HS-5 (cell line): Measurements from ENCODE around the gene KCNN3.

ENCODE experiments used
- DNase-seq: peaks from one replicate; pipeline ENCODE4 v3.0.0-alpha.2; 2012; ENCODE audit warnings: low read depth

Gene KCNN3

DNA sequence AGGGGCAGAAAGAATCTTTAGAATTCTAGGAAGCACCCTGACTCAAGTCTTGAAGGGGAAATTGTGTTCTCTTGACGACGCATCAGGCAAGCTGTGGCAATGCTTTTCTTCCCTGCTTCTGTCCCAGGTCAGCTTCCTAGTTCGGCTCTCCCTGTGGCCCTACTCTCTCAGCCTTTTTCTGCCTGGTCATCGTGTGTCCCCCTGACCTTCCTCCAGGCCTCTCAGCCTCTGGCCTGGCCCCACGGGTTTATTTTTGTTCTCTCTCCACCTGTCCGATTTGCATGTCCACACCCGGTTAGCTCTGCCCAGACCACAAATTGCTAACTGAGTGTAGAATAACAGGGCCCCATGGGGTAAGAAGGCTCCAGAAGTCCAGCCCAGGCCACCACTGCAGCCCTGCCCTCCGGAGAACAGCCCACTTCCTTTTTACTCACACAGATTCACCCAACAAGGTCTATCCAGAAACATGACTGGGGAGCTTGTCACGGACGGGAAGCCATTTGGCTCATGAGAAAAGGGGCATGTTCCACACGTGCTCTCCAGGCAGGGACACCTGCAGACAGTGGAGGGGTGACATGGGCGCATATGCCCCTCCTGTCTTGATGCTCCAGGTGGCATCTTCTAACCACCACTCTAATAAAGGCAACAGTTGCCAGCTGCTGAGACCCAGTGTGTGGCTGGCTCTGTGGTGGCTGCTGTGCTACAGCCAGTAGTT is 9.8 kb downstream of the KCNN3 start:
- no peak for DNase-seq

DNA sequence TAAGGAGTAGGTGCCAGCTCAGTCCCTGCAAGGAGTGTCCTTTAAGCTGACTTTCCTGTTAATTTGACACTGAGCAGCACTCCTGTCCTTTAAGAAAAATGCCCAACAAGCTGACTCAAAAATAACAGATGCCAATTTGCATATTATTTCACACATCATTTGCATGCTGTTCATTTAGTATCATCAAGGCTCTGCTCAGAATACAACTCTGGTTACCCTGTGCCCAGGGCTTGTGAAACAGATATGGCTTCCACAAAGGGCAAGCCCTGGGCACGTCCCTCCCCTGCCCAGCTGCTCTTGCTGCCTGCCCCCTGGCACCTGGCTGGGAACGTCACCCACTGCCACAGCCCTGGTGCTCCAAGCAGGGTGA is 10.3 kb downstream of the KCNN3 start:
- DNase-seq = no peak

GRCh38 chr1:154859151-154859785 is 10.8 kb downstream of the KCNN3 start:
- no peak for DNase-seq

- no peak for DNase-seq
These were observed 12.5 kb downstream of the KCNN3 start for GRCh38 chr1:154857441-154858215.

GRCh38 chr1:154857022-154857421 is 13.1 kb downstream of the KCNN3 start:
- no peak for DNase-seq

DNA sequence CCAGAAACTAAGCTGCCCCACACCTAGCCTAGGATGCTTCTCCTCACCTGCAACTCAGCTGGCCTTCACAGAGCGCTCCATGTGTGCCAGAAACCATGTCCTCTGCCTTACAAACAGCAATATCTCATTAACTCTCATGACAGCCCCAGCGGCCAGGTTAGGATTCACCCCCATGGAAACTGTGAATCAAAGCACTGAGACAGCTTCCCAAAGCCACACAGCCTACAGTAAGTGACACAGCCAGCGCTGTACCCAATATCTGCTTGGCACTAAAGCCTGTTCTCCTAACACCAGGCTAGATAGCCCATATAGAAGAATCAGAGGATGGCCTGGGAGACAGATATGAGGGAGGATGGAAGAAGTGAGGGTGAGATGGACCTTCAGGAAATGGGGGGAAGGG is 13.5 kb downstream of the KCNN3 start:
- no peak for DNase-seq

GRCh38 chr1:154856049-154856448 is 14.0 kb downstream of the KCNN3 start:
- DNase-seq = no peak

GRCh38 chr1:154855186-154855851 is 14.8 kb downstream of the KCNN3 start:
- DNase-seq = no peak

GRCh38 chr1:154852845-154853244 is 17.2 kb downstream of the KCNN3 start:
- DNase-seq = no peak

DNA sequence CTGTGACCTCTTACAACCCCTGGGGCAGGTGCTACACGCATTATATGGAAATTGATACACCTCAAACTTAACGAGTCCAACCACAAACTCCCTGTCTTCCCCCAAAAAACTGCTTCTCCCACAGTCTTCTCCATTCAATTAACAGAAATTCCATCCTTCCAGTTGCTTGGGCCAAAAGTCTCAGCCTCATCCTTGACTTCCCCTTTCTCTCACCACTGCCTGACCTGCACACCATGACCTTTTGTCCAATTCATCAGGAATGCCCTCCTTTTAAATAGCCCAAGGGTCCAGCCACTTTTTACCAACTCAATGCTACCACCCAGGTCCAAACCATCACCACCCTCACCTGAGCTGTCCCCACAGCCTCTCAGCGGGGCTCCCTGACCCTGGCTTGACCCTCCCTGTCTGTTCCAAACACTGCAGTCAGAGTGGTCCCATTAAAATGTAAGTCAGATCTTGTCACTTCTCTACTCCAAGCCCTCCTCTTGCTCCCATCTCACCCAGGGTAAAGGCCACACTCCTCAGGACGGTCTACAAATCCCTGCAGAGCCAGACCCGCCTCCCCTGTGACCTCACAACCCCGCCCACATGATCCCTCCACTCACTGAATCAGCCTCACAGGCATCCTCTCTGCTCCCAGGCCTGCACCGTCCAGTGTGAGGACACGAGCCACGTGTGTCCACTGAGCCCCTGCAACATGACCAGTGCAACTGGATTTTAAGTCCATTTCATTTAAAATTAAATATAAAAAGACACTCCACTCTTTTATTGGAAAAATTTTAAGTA is 18.5 kb downstream of the KCNN3 start:
- no peak for DNase-seq

GRCh38 chr1:154849645-154850131 is 20.4 kb downstream of the KCNN3 start:
- no peak for DNase-seq

DNA sequence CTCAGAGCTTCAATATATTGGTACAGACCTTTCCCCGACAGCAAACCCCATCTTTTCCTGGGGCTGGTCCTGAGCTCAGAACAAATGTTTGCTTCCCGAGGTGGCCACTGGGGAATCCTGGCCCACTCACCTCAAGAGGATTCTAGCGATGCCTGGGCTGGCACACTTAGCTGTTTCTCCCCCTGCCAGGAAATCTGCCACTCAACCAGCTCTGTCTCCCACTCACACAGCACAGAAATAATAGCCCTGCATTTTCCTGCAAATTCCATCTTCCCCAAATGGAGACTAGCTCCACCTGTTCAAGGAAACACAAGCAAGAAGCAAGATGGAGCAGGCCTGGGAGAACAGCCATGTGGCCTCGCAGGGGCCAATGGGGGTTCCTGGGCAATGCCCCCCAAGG is 21.1 kb downstream of the KCNN3 start:
- no peak for DNase-seq

DNA sequence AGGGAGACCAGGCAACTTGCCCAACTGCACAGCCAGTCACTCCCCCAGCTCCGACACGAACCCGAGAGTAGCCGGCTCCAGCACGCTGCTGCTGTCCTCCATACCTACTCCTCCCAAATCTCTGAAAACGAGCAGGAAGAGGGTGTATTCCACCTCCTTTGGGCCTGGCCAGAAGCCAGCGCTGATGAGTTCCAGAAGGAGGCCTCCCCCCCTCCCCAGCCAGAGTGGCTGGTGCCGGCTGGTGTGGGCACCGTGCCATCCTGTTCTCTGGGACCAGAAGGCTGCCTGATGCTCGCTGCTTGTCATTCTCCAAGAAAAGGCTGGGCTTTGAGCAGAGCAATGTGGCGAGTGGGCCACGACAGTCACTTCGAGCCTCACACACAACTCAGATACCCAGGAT is 22.2 kb downstream of the KCNN3 start:
- DNase-seq = no peak

DNA sequence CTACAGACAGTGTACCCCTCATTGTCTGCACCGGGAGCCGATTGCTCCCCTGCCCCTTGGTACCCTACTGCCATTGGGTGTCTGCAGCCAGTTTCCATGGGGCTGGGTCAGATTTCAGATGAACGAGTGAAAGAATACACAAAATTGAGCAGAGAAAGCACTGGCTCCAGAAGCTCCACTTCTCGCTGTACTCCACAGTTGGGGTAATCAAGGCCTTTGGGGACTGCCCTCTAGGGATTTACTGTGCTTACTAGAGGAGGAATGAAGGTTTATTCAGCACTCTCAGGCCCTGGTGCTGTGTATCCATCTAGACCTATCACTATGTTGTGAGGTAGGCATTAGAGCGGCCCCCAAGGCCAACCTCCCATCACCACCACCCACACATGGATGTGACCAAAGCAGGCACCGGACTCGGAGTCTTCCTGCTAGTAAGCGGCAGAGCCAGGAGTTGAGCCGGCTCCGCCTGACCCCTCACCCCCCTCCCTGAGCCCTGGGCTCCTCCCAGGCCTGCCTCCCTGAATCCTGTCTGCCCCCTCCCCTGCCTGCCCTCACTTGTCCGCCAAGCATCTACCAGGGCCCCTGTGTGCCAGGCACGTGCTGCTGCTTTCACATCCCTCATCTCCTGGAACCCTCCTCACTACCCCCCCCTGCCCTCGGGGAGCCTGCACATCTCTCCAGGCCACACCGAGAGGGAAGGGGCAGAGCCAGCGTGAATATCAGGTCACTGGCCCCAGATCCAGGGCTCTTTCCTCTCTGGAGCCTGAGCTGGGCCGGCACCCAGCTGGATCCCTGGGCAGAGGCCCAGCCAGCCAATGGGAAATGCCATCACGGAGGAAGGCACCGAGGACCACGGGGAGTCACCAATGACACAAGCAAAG is 23.3 kb downstream of the KCNN3 start:
- no peak for DNase-seq

- DNase-seq = no peak
These were observed 24.2 kb downstream of the KCNN3 start for GRCh38 chr1:154845879-154846278.

DNA sequence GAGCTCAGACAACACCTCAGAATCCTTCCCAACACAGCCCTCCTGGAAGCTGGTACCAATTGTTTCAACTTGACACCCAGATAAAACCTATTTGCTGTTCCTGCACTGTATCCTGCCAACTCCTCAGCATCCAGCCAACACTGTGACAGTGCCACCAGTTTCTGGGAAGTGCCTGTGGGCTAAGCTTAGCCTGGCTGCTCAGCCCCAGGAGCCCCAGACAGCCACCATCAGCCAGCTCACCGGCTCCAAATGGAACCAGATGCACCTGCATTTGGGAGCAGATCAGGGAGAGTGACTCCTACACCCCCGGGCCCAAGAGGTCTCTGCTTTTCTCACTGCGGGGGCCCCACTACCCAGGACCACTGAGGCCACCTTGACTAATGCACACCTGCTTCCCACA is 24.9 kb downstream of the KCNN3 start:
- DNase-seq = no peak

- no peak for DNase-seq
These were observed 25.8 kb downstream of the KCNN3 start for GRCh38 chr1:154844297-154844681.

- no peak for DNase-seq
These were observed 26.3 kb downstream of the KCNN3 start for GRCh38 chr1:154843636-154844296.

DNA sequence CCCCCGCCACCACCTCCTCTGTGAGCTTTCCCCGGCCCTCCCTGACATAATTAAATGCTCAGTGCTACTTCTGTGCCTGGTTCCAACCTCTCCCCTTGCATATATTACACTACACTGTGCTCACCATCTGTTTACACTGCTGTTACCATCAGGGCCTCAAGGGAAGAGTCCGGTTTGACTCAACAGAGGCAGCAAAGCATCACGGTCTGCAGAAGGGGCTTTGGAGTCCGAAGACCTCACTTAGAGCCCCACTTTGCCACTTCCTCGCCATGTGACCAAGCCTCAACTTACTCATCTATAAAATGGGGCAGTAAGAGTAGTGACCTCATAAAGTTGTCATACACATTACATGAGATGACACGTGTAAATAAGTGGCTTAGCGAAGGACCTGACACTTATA is 27.4 kb downstream of the KCNN3 start:
- DNase-seq = no peak

DNA sequence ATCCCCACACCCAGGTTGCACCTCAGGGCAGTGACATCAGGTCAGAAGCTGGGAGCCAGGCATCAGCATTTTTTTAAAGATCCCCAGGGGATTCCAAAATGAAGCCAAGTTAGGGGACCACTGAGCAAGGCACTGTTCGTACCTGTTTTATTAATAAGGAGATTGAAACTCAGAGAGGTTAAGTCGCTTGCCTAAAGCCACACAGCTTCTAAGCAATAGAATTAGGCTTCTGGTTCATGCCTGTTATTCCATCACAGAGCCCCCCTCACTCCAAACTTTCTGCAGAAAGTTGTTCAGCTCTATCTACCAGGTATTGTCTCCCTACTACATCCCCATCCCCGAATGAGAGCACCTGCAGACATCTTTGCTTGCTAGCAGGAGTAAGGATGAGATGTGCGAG is 28.7 kb downstream of the KCNN3 start:
- no peak for DNase-seq
